ENCODE results near the gene ATP6V0B. TPM values are rescaled to one million over a fixed set of nuclear protein-coding genes. Genes with fewer than 3 reads are reported as not detected.

ATP6V0B gene
- total and polyA plus RNA-seq, 9 donors, result 46.2 to 57.6 (median 51.4) TPM

DNA sequence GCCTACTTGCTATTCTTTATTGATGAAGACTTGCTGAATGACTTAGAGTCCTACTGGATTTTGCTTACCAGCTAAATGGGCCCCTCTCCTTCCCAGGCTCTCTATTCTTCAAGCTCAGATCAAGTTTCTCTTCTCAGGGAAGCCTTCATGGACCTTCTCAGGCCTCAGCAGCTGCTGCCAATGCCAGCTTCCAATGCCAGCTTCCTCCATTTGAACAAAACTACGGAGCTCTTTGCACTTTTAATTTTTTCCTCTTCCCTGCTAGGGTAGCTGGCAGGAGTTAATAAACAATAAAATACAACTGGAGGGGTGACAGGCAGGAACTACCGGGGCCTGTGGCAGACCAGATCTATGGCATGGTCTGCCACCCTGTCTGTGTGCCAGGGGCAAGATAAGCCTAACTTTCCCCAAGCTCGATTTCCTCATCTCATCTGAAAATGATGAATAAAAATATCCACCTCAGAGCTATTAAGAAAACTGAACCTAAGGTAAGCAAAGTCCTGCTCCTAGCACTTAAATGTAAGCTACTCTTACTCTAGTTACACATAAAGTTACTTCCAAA is 29.0 kb upstream of the ATP6V0B start:
- peak overlapping the region; percentile 67 for H3K4me3 ChIP-seq (ENCODE audit: low read length)
- peaks cover 39% of the 10 kb centered on the region for H3K4me1 ChIP-seq (ENCODE audit: control insufficient read depth, insufficient read depth, low read length)
- peaks cover 16% of the 10 kb centered on the region for H3K36me3 ChIP-seq (ENCODE audit: control insufficient read depth, insufficient read depth, low read length)
- DNase-seq, result peak; percentile 39
- H3K27ac ChIP-seq (ENCODE audit: low read length), result peak overlapping the region; percentile 91
- H3K9me3 ChIP-seq (replicated peaks; ENCODE audit: control insufficient read depth, low read depth, low read length), result no peaks in the 10 kb centered on the region
- no CpG with 5 or more reads among the region's 3 CpGs for WGBS (ENCODE audit: insufficient coverage)
- no peaks in the 10 kb centered on the region for H3K27me3 ChIP-seq (ENCODE audit: control insufficient read depth, insufficient read depth, low read length)

DNA sequence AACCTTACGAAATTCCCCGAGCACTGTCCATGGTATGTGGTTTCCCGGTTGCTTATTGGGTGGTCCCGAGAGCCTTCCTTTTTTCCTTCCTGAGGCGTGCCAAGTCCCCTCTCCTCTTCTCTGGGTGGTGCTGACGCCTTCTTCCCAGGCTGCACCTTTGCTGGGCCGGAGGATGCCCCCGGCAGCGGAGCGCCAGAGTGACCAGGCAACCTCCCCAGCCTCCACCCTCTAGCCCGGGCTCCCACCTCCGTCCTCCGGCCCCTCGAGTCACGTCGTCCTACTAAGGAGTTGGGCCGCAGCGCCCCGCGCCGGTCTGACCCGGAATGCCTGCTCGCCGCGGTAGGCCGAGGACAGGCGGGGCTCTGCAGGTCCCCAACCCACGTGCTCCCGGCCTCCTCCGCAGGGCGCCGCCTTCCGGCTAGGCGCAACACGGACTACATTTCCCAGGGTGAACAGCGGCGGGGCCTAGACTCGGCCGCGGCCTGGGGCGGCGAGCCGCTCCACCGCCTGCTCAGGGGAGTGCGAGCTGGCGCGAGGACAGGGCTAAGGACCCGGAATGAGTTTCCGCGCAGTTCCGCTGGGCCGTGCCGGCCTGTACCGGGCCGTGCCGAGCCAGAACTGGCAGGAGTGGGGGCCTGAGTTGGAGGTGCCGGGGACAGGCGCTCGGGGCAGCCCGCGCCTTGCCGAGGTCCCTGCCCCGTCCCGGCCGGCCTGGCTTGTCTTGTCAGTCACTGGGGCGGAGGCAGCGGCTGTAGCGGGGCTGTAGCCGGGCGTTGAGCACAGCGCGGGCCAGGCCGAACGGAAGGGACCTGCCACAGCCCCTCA is 28.3 kb upstream of the ATP6V0B start, which contains the start of gene IPO13:
Gene IPO13 (plus strand): TSS at position 715 of the 825 bp plus-strand sequence. CDS start 651 bp downstream, outside the sequence.
- H3K4me3 ChIP-seq (ENCODE audit: low read length), result peak within 1 kb of the TSS; percentile 67
- H3K9me3 ChIP-seq (replicated peaks; ENCODE audit: control insufficient read depth, low read depth, low read length), result no peaks in the 10 kb centered on the region
- no peaks in the 10 kb centered on the region for H3K27me3 ChIP-seq (ENCODE audit: control insufficient read depth, insufficient read depth, low read length)
- under 1% methylated on average over 74 of the region's 74 CpGs for WGBS (ENCODE audit: insufficient coverage)
- peak; percentile 98 for DNase-seq
- H3K27ac ChIP-seq (ENCODE audit: low read length), result peak within 1 kb of the TSS; percentile 94
- peaks cover 41% of the 10 kb centered on the region for H3K4me1 ChIP-seq (ENCODE audit: control insufficient read depth, insufficient read depth, low read length)
- peaks cover 20% of the 10 kb centered on the region for H3K36me3 ChIP-seq (ENCODE audit: control insufficient read depth, insufficient read depth, low read length)

DNA sequence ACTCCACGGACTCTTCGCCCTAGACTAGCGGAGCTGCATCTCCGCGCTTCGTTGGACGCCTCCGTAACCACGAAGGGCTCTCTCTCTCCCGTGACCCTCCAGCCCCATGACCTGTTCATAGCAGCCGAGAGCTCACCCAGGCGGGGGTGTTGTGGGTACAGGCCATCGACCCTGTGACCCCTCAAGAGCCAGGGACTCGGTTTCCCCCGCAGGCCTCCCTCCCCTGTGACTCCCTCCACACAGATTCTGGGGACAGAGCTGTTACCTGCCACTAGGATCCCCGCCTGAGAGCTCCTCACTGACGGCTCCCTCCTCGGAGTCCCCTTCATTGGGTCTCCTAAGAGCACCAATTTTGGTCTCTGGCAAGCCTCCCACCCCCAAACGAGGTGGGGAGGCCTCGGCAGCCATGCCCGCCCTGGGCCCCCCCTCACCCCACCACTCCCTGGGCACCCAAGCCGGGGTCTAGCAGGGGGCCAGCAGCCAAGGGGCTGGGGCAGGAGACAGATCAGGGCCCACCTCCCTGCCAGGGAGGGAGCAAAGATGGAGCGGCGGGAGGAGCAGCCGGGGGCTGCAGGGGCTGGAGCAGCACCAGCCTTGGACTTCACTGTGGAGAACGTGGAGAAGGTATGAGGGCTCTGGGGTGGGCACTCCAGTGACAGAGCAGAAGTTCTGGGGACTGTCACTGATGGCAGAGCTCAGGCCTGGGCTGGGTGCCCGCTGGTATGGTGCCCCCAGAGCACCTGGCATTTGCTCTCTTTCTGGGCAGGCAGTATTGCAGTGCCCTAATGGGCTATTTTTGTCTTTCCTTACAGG is 27.5 kb upstream of the ATP6V0B start:
- H3K4me3 ChIP-seq (ENCODE audit: low read length), result peak overlapping the region; percentile 67
- no peaks in the 10 kb centered on the region for H3K9me3 ChIP-seq (replicated peaks; ENCODE audit: control insufficient read depth, low read depth, low read length)
- DNase-seq, result peak; percentile 44
- peaks cover 41% of the 10 kb centered on the region for H3K4me1 ChIP-seq (ENCODE audit: control insufficient read depth, insufficient read depth, low read length)
- WGBS (ENCODE audit: insufficient coverage), result 4% methylated on average over 23 of the region's 27 CpGs
- no peaks in the 10 kb centered on the region for H3K27me3 ChIP-seq (ENCODE audit: control insufficient read depth, insufficient read depth, low read length)
- H3K27ac ChIP-seq (ENCODE audit: low read length), result peak overlapping the region; percentile 94
- H3K36me3 ChIP-seq (ENCODE audit: control insufficient read depth, insufficient read depth, low read length), result peaks cover 22% of the 10 kb centered on the region

DNA sequence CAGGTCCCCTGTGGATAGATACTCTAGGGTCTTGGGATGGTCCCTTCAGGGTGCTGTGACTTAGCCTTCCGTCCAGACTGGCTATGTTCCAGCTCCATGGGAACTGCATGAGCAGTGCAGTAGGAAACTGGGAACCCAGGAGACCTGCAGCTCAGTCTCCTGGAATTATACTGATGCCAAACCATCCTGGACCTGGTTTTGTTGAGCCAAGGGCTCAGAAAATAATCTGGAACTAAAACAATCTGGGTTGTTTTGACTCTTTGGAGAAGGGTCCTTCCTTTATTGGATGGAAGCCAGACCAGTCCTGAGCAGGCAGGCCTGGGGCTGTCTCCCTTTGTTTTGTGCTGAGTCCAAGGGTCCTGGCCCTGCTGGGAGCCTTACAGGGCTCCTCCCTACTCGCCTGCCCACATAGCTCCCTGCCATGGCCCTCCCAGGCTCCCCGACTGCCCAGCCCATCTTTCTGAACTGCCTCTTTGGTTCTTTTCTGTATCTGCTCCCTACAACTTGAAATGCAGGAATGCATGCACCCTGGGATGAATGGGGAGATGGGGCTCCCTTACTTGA is 26.8 kb upstream of the ATP6V0B start:
- no peaks in the 10 kb centered on the region for H3K9me3 ChIP-seq (replicated peaks; ENCODE audit: control insufficient read depth, low read depth, low read length)
- peak overlapping the region; percentile 8 for H3K27ac ChIP-seq (ENCODE audit: low read length)
- H3K4me3 ChIP-seq (ENCODE audit: low read length), result peak overlapping the region; percentile 67
- 0% methylated on average over 1 of the region's 3 CpGs for WGBS (ENCODE audit: insufficient coverage)
- no peak for DNase-seq
- H3K36me3 ChIP-seq (ENCODE audit: control insufficient read depth, insufficient read depth, low read length), result peaks cover 25% of the 10 kb centered on the region
- H3K4me1 ChIP-seq (ENCODE audit: control insufficient read depth, insufficient read depth, low read length), result peaks cover 41% of the 10 kb centered on the region
- H3K27me3 ChIP-seq (ENCODE audit: control insufficient read depth, insufficient read depth, low read length), result no peaks in the 10 kb centered on the region

DNA sequence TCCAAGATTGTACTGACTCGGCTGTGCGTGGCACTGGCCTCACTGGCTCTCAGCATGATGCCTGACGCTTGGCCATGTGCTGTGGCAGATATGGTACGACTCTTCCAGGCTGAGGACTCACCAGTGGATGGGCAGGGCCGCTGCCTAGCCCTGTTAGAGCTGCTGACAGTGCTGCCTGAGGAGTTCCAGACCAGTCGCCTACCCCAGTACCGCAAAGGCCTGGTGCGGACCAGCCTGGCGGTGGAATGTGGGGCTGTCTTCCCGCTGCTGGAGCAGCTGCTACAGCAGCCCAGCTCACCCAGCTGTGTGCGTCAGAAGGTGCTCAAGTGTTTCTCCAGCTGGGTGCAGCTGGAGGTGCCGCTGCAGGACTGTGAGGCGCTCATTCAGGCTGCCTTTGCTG is 25.1 kb upstream of the ATP6V0B start:
- no peaks in the 10 kb centered on the region for H3K9me3 ChIP-seq (replicated peaks; ENCODE audit: control insufficient read depth, low read depth, low read length)
- H3K27me3 ChIP-seq (ENCODE audit: control insufficient read depth, insufficient read depth, low read length), result no peaks in the 10 kb centered on the region
- no peak for DNase-seq
- WGBS (ENCODE audit: insufficient coverage), result 80% methylated on average over 13 of the region's 13 CpGs
- H3K36me3 ChIP-seq (ENCODE audit: control insufficient read depth, insufficient read depth, low read length), result peaks cover 23% of the 10 kb centered on the region
- peak overlapping the region; percentile 26 for H3K27ac ChIP-seq (ENCODE audit: low read length)
- no peak overlapping the region for H3K4me3 ChIP-seq (ENCODE audit: low read length)
- peaks cover 39% of the 10 kb centered on the region for H3K4me1 ChIP-seq (ENCODE audit: control insufficient read depth, insufficient read depth, low read length)

DNA sequence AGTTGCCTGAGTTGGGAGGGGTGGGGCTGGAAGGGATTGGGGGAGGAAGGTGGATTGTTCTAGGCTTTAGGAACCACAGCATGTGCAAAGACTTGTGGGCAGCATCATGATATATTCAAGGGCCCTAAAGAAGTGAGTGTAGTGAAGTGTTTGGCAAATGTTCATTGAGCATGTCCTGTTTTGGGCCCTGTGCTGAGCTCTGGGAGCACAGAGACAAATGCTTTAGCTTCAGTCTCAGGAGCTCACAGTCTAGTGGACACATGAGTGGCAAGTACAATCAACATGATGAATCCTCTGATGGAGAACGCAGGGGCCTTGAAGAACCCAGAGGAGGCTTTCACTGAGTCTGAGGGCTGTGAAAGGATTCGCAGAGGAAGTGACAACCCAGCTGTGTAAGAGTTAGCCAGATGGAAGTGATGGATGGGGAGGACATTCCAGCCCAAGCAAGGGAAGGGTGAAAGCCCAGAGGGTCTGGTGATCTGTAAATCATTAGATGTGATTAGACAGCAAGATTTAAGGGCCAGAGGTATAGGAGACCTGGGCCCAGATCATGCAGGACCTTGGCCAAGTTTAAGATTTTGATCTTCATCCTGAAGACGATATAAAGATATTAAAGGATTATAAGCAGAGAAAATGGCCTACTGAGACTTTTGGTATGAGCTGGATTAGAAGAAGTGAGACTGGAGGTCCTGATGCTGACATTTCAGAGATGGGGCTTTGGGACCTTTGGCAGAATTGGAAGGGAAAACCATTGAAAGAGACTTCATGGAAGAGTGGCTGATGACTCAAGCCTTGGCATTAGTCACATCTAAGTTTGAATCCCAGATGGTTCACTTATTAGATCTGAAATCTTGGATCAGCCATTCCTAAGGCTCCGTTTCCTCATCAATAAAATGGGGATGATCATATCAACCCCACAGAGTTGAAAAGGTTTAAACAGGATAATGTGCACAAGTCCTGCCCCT is 23.5 kb upstream of the ATP6V0B start:
- Histone ChIP-seq H3K27ac (ENCODE audit: low read length) (no peak overlapping the region), H3K27me3 (ENCODE audit: control insufficient read depth, insufficient read depth, low read length) (no peaks in the 10 kb centered on the region)

DNA sequence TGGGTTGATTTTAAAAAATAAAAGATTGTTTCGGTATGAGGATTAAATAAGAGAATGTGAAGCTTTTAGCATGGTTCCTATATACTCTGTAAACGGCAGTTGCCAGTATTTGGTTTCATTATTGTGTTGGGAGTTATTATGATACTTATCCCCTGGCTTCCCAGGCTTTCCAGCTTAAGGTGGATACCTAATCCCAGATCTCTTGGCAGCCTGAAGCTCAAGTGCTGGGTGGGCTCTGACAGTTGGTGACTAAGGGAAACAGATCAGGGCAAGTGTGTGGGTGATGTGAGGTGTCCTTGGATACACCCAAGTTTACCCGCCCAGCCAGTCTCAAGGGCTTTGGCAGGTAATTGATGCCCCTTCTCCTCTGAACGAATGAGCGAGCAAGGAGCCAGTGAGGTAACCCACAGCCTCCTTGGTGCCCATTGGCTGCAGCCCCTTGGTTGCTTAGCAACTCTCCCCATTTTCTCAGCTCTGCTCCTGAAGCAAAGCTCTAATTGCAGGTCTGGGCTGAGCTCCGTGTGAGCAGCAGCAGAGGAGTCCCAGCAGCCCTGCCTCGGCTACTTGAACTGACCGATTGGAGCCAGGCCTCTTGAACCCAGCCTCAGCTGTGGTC is 21.9 kb upstream of the ATP6V0B start:
- Histone ChIP-seq H3K4me1 (ENCODE audit: control insufficient read depth, insufficient read depth, low read length) (peaks cover 23% of the 10 kb centered on the region), H3K27me3 (ENCODE audit: control insufficient read depth, insufficient read depth, low read length) (no peaks in the 10 kb centered on the region), H3K27ac (ENCODE audit: low read length) (no peak overlapping the region), H3K36me3 (ENCODE audit: control insufficient read depth, insufficient read depth, low read length) (peaks cover 48% of the 10 kb centered on the region), H3K9me3 (replicated peaks; ENCODE audit: control insufficient read depth, low read depth, low read length) (no peaks in the 10 kb centered on the region), H3K4me3 (ENCODE audit: low read length) (no peak overlapping the region)
- no peak for DNase-seq
- WGBS (ENCODE audit: insufficient coverage), result 56% methylated on average over 5 of the region's 8 CpGs

More for the DNA sequence above, 23.5 kb upstream of the ATP6V0B start:
- Histone ChIP-seq H3K4me3 (ENCODE audit: low read length) (no peak overlapping the region), H3K36me3 (ENCODE audit: control insufficient read depth, insufficient read depth, low read length) (peaks cover 33% of the 10 kb centered on the region), H3K4me1 (ENCODE audit: control insufficient read depth, insufficient read depth, low read length) (peaks cover 31% of the 10 kb centered on the region), H3K9me3 (replicated peaks; ENCODE audit: control insufficient read depth, low read depth, low read length) (no peaks in the 10 kb centered on the region)
- WGBS (ENCODE audit: insufficient coverage), result 90% methylated on average over 3 of the region's 4 CpGs
- no peak for DNase-seq

DNA sequence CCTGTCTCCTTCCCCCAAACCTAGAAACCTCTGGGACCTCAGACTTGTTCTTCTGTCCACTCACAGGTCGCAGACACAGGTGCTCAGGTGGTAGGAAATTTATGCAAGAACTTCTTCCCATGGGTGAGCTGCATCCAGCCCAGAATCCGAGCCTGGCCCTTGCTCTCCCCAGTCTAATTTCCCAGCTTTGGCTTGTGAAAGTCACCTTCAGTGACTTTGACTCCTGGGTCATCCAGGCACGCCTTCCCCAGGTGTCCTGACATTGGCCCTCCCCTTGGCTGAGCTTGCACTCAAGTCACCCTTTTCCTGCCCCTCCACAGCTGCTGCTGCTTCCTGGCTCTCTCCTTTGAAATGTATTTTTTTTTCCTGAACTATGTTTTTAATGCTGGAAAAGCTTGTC is 21.4 kb upstream of the ATP6V0B start:
- 58% methylated on average over 2 of the region's 3 CpGs for WGBS (ENCODE audit: insufficient coverage)
- Histone ChIP-seq H3K4me1 (ENCODE audit: control insufficient read depth, insufficient read depth, low read length) (peaks cover 18% of the 10 kb centered on the region), H3K9me3 (replicated peaks; ENCODE audit: control insufficient read depth, low read depth, low read length) (no peaks in the 10 kb centered on the region), H3K27ac (ENCODE audit: low read length) (no peak overlapping the region), H3K27me3 (ENCODE audit: control insufficient read depth, insufficient read depth, low read length) (no peaks in the 10 kb centered on the region), H3K4me3 (ENCODE audit: low read length) (no peak overlapping the region), H3K36me3 (ENCODE audit: control insufficient read depth, insufficient read depth, low read length) (peaks cover 54% of the 10 kb centered on the region)
- no peak for DNase-seq

DNA sequence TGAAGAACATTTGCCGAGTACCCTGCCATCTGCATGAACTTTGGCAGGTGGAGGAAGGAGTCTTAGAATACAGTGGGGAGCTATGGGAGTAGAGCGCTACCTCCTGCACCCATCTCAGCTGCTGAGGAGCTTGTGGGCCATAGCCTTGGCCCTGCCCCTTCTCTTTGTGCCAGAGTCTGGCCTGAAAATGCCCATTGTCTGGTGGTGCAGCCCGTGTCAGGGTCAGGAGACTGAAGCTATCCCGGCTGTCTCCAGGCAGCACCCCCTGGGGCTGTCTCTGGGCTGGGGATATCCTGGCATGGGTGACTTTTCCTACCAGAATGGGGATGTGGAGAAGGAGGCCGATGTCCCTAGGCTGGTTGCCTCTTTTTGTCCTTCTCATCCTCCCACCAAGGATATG is 20.7 kb upstream of the ATP6V0B start:
- Histone ChIP-seq H3K4me3 (ENCODE audit: low read length) (no peak overlapping the region), H3K36me3 (ENCODE audit: control insufficient read depth, insufficient read depth, low read length) (peaks cover 60% of the 10 kb centered on the region), H3K27ac (ENCODE audit: low read length) (no peak overlapping the region), H3K9me3 (replicated peaks; ENCODE audit: control insufficient read depth, low read depth, low read length) (no peaks in the 10 kb centered on the region), H3K4me1 (ENCODE audit: control insufficient read depth, insufficient read depth, low read length) (peaks cover 11% of the 10 kb centered on the region), H3K27me3 (ENCODE audit: control insufficient read depth, insufficient read depth, low read length) (no peaks in the 10 kb centered on the region)
- DNase-seq, result no peak
- WGBS (ENCODE audit: insufficient coverage), result 82% methylated on average over 3 of the region's 5 CpGs

Data from muscle of leg (tissue), 11 donors.